Thyroid gland (tissue), 4 donors: Measurements from ENCODE around the gene CSN1S1. TPM values are rescaled to one million over a fixed set of nuclear protein-coding genes. Genes with fewer than 3 reads are reported as not detected.
A peak's percentile ranks its signal among the peaks of the same experiment; 100 is the strongest.

ENCODE experiments used
- DNase-seq, 2 donors: peaks; one replicate each; pipeline ENCODE4 v3.0.0-alpha.2; 2019
- H3K27ac ChIP-seq, 3 donors: fragments of 200-600 bp; sonication (generic); 1 replicate in 2 of 3; 2 replicates in 1 of 3; pipeline ENCODE4 v1.5.1; 2016 to 2019; ENCODE audit warnings: mild to moderate bottlenecking in 1 of 3, moderate library complexity in 1 of 3
- H3K27me3 ChIP-seq: fragments of 200-600 bp; sonication (generic); one replicate; pipeline ENCODE4 v1.5.1; 2019
- H3K36me3 ChIP-seq, 2 donors: fragments of 200-600 bp; sonication (generic); one replicate each; pipeline ENCODE4 v1.5.1; 2016 to 2019
- H3K4me1 ChIP-seq, 2 donors: fragments of 200-600 bp; sonication (generic); one replicate each; pipeline ENCODE4 v1.5.1; 2017 to 2019
- H3K4me3 ChIP-seq, 3 donors: fragments of 200-600 bp; sonication (generic); replicated peaks in 1 of 3; 1 replicate in 2 of 3; 2 replicates in 1 of 3; pipeline ENCODE4 v1.5.1; 2016; ENCODE audit warnings: mild to moderate bottlenecking in 1 of 3
- H3K9me3 ChIP-seq: fragments of 200-600 bp; sonication (generic); one replicate; pipeline ENCODE4 v1.5.1; 2017
- CTCF ChIP-seq, 6 experiments: fragments of 200-600 bp in 3 of 6; fragments of 450-650 bp in 3 of 6; sonication (generic) in 3 of 6; IDR thresholded peaks; one replicate each; pipeline ENCODE4 v1.5.1; 2016 to 2019; ENCODE audit warnings: antibody characterized with exemption in 6 of 6, mild to moderate bottlenecking in 2 of 6, inconsistent platforms in 1 of 6, moderate library complexity in 1 of 6
- POLR2A ChIP-seq, 2 donors: fragments of 450-650 bp; IDR thresholded peaks; one replicate each; pipeline ENCODE4 v1.6.1; 2017; ENCODE audit warnings: antibody characterized with exemption in 2 of 2, mild to moderate bottlenecking in 2 of 2, moderate library complexity in 1 of 2
- WGBS, 2 donors: methylation state at CpG; one replicate each; pipeline ENCODE4 v1.1.5; 2017; 5-methylcytosine and 5-hydroxymethylcytosine counted together
- intact Hi-C: fragments of 100-400 bp; cut with DNase I; formaldehyde crosslinking; loops from one replicate; pipeline ENCODE4 v1.15.1; 2023
- total RNA-seq, 4 donors: library from RNA; depleted of rRNA; stranded (reverse); fragments of >200 nt; gene quantifications; one replicate each; pipeline ENCODE4 v1.2.3, GENCODE V29; 2016

CSN1S1 gene
- total RNA-seq, result not detected

DNA sequence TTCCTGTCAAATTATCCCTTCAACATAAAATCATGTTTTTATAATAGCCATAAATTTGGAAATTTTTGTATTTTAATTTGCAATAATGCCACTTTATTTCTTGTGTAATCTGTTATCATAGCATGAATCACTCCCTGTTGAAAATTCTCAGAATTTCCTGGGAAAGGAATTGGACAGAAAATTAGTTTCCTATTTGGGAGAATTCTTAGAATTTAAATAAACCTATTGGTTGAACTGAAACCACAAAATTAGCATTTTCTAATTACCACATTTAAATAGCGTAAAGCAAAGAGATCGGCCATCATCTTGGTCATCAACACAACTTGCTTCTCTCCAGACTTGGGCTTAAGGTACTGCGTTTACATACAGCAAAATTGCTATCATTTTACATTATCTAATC is at the start of gene CSN1S1:
TSS of gene CSN1S1 (plus strand) at position 301 of the 400 bp plus-strand sequence. CDS start 1,488 bp downstream, outside the sequence.
- no peaks in the 10 kb centered on the region for H3K27me3 ChIP-seq
- H3K9me3 ChIP-seq, result no peaks in the 10 kb centered on the region
- no peak within 1 kb of the TSS for H3K4me3 ChIP-seq
- intact Hi-C loops, result no loop called here
- 96% methylated on average over 3 of the region's 3 CpGs for WGBS, 2 donors
- no peak for DNase-seq
- no peak within 1 kb of the TSS for H3K27ac ChIP-seq
- TF ChIP-seq POLR2A (IDR thresholded peaks at IDR 0.05) (no peak), CTCF (IDR thresholded peaks at IDR 0.05) (no peak)
- no peaks in the 10 kb centered on the region for H3K36me3 ChIP-seq
- no peaks in the 10 kb centered on the region for H3K4me1 ChIP-seq

GRCh38 chr4:69881173-69881773 is 49.6 kb upstream of the CSN1S1 start:
- Histone ChIP-seq H3K36me3 (no peaks in the 10 kb centered on the region), H3K27ac (no peak overlapping the region), H3K4me3 (no peak overlapping the region), H3K4me1 (no peaks in the 10 kb centered on the region), H3K27me3 (no peaks in the 10 kb centered on the region), H3K9me3 (no peaks in the 10 kb centered on the region)
- intact Hi-C loops, result loop anchor here (5.0 kb wide), 1 partner anchor 189 kb away; no protein-coding TSS in a partner anchor
- TF ChIP-seq CTCF (IDR thresholded peaks at IDR 0.05), result peak in 5 of 6 experiments; percentile 36 to 85 (median 74)
- TF ChIP-seq POLR2A (IDR thresholded peaks at IDR 0.05), result no peak
- DNase-seq, result peak; percentile 19 to 22

DNA sequence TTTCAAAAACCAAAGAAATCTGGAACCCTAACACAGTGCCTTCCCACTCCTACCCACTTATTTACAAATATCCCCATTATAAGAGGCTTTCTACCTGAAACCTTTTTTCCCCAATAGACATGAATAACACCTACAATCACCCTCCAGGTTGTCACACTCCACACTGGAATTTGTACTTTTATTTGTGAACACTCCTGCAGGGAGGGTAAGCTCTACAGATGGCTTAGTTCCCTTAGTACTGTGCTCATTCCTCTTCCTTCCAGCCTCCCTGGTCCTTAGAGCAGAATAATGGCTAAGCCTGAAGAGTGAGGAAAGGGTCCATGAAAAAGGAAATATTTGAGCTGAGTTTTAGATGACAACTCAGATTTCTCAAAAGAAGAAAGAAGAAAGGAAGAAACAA is 48.7 kb upstream of the CSN1S1 start:
- Histone ChIP-seq H3K4me1 (no peaks in the 10 kb centered on the region), H3K27me3 (no peaks in the 10 kb centered on the region), H3K4me3 (no peak overlapping the region), H3K9me3 (no peaks in the 10 kb centered on the region), H3K27ac (no peak overlapping the region), H3K36me3 (no peaks in the 10 kb centered on the region)
- DNase-seq, result no peak
- TF ChIP-seq CTCF (IDR thresholded peaks at IDR 0.05) (no peak), POLR2A (IDR thresholded peaks at IDR 0.05) (no peak)
- intact Hi-C loops, result loop anchor here (5.0 kb wide), 1 partner anchor 190 kb away; no protein-coding TSS in a partner anchor

DNA sequence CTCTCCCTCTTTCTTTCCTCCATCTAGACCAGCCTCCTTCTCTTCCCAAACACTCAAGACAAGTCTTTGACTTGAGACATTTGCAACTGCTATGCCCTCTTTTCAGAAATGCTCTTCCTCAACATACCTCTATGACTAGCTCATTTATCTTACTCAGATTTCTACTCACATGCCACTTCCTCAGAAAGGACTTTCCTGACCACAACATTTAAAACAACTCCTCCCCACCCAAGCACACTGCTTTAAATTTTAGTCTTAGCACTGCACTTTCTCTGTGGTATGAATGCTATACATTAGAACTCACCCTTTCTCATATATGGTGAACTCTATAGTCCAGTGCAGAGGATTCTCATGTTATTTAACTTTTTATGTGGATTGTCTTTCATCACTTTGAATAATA is 42.5 kb upstream of the CSN1S1 start:
- DNase-seq, result no peak
- intact Hi-C loops, result no loop called here
- Histone ChIP-seq H3K4me1 (no peaks in the 10 kb centered on the region), H3K27me3 (no peaks in the 10 kb centered on the region), H3K27ac (no peak overlapping the region), H3K4me3 (no peak overlapping the region), H3K9me3 (no peaks in the 10 kb centered on the region), H3K36me3 (no peaks in the 10 kb centered on the region)
- TF ChIP-seq CTCF (IDR thresholded peaks at IDR 0.05), result no peak
- TF ChIP-seq POLR2A (IDR thresholded peaks at IDR 0.05), result no peak

DNA sequence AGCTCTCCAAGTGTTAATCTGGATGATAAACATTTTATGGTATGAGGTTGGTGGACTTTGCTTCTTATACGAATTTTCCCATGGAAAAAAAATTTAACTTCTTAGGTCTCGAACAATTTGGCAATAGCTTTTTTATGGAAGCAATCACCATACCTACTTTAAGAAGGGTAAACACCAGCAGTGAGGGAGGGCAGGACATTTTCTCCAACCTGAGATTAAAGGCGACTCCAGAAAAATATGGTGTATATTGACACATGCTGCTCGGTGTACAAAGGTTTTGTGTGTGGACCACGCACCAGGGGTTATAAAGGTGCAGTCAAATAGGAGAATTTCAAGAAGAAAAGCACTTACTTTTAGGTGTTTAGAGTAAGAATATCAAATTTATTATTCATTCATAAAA is 36.7 kb upstream of the CSN1S1 start:
- Histone ChIP-seq H3K27me3 (no peaks in the 10 kb centered on the region), H3K27ac (no peak overlapping the region), H3K4me3 (no peak overlapping the region), H3K36me3 (no peaks in the 10 kb centered on the region), H3K9me3 (no peaks in the 10 kb centered on the region), H3K4me1 (no peaks in the 10 kb centered on the region)
- intact Hi-C loops, result loop anchor here (10.0 kb wide), 1 partner anchor 611 kb away; no protein-coding TSS in a partner anchor
- WGBS, 2 donors, result 69 to 88% methylated on average over 5 of the region's 5 CpGs
- no peak for DNase-seq
- TF ChIP-seq POLR2A (IDR thresholded peaks at IDR 0.05) (no peak), CTCF (IDR thresholded peaks at IDR 0.05) (no peak)
